Breast epithelium (tissue), 3 donors: ENCODE results near the gene CPHXL2.

ENCODE experiments used
- POLR2A ChIP-seq: fragments of 450-650 bp; IDR thresholded peaks from one replicate; pipeline ENCODE4 v1.6.1; 2016; ENCODE audit warnings: antibody characterized with exemption, mild to moderate bottlenecking, moderate library complexity
- POLR2AphosphoS5 ChIP-seq, 3 donors: sonication (generic); formaldehyde crosslinking; IDR thresholded peaks; one replicate each; pipeline ENCODE4 v1.6.1; 2017; ENCODE audit warnings: antibody characterized with exemption in 3 of 3
- TF ChIP-seq, protein P1 (sequence below), 3 donors: fragments of 450-650 bp; IDR thresholded peaks; one replicate each; pipeline ENCODE4 v1.5.1; 2016 to 2017; ENCODE audit warnings: antibody characterized with exemption in 3 of 3, mild to moderate bottlenecking in 3 of 3, moderate library complexity in 3 of 3

DNA sequence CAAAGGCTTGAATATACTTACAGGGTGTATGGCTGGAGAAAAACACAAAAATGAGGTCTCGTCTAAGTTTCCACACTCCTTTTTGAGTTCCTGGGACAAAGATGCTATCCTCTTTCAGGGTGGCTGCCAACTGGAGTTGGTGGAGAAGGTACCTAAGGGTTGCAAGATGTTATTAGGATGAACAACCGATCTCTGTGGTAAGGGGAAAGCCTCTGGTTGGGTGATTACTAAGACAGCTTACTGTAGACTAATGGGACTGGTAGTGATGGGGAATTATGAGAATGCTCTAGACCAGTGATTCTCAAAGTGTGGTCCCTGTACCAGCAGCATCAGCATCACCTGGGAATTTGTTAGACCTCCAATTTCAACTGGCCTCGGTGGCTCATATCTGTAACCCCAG, 59.7 kb downstream of the CPHXL2 start:
- TF ChIP-seq, protein P1, sequence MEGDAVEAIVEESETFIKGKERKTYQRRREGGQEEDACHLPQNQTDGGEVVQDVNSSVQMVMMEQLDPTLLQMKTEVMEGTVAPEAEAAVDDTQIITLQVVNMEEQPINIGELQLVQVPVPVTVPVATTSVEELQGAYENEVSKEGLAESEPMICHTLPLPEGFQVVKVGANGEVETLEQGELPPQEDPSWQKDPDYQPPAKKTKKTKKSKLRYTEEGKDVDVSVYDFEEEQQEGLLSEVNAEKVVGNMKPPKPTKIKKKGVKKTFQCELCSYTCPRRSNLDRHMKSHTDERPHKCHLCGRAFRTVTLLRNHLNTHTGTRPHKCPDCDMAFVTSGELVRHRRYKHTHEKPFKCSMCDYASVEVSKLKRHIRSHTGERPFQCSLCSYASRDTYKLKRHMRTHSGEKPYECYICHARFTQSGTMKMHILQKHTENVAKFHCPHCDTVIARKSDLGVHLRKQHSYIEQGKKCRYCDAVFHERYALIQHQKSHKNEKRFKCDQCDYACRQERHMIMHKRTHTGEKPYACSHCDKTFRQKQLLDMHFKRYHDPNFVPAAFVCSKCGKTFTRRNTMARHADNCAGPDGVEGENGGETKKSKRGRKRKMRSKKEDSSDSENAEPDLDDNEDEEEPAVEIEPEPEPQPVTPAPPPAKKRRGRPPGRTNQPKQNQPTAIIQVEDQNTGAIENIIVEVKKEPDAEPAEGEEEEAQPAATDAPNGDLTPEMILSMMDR (IDR thresholded peaks at IDR 0.05) = no peak
- TF ChIP-seq POLR2A (no peak), POLR2AphosphoS5 (IDR thresholded peaks at IDR 0.05) (no peak)
